Muscle of arm (tissue), 12 donors: ENCODE results near the gene KAT6B. TPM values are rescaled to one million over a fixed set of nuclear protein-coding genes. Genes with fewer than 3 reads are reported as not detected.
A peak's percentile ranks its signal among the peaks of the same experiment; 100 is the strongest.
"Not testable (repeated sequence)": the region's sequence is repeated elsewhere in the genome, so short reads cannot be mapped to it uniquely, and the experiment has no call there.

Source experiments
- DNase-seq: peaks from one replicate; pipeline ENCODE4 v3.0.0-alpha.2; 2013
- polyA plus RNA-seq, 12 donors: library from polyadenylated mRNA; unstranded; fragments of 120-200 nt; gene quantifications; one replicate each; pipeline ENCODE4 v1.2.1, GENCODE V29; 2013; ENCODE audit not compliant: insufficient read length in 12 of 12

KAT6B gene
- polyA plus RNA-seq, 12 donors, result 17.6 to 37.1 (median 19.7) TPM; not detected in 1

DNA sequence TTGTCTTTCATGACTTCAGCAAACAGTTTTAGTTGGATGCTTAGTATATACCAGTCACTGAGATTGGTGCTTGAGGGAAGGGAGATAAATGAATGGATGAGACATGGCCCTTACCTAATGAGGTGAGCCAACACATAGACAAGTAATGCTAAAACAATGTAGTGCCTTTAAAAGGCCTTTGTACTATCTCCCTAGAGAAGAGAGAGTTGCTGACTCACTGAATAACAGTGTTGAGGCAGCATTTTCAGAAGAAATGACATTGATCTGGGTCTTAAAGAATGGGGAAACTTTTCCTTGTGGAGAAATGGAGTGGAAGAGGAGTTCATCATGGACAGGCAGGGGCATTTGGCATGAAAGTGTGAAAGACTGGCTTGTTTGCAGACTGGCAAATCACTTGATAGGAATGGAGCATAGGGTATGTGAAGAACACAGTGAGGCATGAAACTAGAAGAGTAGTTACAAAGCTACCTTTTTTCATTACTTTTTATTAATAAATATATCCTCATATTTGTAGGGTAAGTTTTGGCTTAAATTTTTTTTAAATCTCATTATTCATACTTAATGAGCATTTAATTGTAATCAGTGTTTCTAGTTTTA lies 91.2 kb downstream of the KAT6B start:
- DNase-seq, result no peak

DNA sequence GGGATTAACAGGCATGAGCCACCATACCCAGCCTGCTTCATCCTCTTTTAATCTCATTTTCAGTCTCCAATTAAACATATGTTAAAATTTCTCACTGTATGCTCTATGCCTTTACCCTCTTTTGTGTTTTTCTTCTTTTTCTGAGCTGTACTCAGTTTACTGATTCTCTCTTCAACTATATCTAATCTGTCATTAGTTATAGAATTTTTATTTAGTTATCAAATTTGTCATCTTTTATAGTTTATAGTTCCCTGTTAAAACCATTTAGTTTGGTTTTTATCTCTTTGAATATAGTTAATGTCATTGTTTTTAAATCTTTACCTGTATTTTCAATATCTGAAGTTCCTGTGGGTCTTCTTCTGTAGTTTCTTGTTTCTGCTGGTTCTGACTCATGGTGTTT lies 93.3 kb downstream of the KAT6B start:
- no peak for DNase-seq

DNA sequence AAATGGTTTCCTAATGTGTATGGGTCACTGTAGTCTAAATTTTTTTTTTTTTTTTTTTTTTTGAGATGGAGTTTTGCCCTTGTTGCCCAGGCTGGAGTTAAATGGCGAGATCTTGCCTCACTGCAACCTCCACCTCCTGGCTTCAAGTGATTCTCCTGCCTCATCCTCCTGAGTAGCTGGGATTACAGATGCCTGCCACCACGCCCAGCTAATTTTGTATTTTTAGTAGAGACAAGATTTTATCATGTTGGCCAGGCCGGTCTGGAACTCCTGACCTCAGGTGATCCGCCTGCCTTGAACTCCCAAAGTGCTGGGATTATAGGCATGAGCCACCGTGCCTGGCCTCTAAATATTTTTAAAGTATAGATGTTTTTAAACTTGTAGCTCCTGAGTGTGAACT lies 94.7 kb downstream of the KAT6B start:
- not testable (repeated sequence) for DNase-seq

GRCh38 chr10:74921744-74922143 lies 95.3 kb downstream of the KAT6B start:
- DNase-seq, result no peak

DNA sequence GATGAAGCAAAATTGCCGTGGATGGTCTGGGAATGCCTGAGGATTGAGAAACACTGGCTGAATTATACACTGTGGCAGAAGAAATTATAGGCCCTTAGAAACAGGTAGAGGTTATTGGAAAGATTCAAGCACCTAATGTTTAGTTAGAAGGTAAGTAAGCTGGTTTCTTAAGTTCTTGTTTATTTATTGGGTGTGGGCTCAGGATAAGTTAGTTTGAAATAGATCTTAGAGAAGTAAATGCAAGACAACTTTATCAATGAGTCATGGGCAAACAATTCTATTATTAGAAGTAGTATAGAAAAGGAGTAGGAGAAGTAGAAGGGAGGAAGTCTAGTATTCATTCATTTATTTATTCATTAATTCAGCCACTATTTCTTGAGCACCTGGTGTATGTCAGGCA lies 96.5 kb downstream of the KAT6B start:
- no peak for DNase-seq

- DNase-seq, result no peak
These were observed 97.2 kb downstream of the KAT6B start for GRCh38 chr10:74923556-74923955.

DNA sequence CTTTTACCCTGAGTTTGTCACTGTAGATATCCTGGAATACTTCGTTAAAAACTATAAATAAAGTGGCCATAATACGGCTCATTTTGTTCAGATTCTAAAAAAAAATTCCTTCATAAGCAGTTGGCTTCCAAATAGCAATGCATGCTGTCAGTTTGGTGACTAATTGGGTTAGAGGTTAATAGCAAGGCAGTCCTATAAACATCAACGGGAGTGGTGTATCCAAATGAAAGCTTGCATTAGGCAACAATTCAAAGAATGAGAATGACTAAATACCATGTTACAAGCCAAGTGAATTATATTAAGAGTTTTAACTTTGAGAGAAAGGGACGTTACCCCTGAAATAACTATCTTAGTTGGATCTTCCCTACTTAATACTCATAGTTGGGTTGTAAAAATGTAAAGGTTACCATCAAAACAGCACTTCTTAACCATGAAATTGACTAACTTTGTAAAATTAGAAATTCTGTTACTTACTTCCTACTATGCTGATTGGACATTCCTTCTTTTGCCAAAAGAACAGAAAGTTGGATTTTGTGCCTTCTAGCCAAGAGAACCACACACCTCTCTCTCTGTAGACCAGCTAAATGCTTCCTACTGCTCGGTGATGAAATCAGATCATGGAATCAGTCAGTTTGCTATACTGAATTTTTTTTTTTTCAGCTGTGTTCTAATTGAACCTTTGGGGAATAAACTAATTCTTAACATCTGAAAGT lies 98.0 kb downstream of the KAT6B start:
- no peak for DNase-seq

- DNase-seq, result no peak
These were observed 98.9 kb downstream of the KAT6B start for GRCh38 chr10:74925291-74925690.

- DNase-seq, result no peak
These were observed 99.3 kb downstream of the KAT6B start for GRCh38 chr10:74925708-74926107.

DNA sequence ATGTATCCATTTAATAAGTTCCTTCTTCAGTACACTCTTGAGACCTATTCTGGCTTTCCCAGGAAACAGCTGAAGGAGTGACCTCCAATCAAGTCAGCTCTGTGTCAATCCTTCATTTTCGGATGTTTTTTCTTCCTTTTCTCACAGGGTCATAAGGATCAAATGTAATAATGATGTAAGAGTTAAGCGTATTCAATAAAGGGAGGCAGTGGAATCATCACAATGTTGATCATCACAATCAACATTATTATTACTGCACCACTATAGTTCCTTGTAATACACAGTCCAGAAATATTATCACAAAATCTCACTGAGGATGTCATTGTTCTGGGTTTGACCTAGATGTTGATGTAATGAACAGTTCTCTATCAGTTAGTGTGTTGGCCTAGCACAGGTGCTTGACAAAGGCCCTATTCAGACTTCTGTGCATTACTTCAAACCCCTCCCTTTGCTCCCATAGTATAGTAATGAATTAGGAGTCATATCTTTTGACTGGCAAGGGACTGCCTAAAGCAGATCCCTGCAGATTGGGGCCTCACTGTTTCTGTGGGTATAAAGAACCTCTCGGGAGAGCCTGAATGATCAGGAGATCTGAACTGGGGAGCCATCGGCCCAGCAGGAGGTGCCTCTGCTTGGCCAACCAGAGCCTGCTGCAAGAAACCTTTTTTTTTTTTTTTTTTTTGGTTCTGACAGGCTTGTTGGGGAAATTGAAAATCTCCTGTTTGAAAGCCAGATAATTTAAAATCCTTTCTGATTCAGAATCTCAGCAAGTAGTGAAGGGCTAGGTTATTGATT lies 100.6 kb downstream of the KAT6B start:
- no peak for DNase-seq

- DNase-seq, result no peak
These were observed 101.3 kb downstream of the KAT6B start for GRCh38 chr10:74927701-74928100.

DNA sequence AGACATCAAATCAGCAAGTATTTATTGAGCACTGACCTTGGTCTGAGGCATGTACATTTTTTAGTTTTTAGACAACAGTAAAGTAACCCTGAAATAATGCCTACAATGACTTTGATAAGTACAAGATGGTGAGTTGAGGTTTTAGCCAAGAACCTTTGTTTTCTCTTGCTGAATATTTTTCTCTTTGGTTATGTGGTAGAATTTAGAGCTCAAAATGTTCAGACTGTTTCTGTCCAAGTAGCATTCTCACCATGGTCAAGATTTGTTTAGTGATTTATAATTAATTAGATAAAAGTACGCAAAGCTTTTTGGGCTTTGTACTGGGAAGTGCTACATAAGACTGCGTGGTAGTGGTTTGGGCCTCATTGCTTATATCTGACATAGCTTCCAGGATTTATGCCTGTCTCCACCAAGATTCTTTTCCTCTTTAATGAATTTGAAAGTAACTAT lies 102.4 kb downstream of the KAT6B start:
- DNase-seq, result no peak

- no peak for DNase-seq
These were observed 102.8 kb downstream of the KAT6B start for GRCh38 chr10:74929197-74929596.

- DNase-seq, result no peak
These were observed 104.6 kb downstream of the KAT6B start for GRCh38 chr10:74930965-74931364.

GRCh38 chr10:74932648-74933047 lies 106.2 kb downstream of the KAT6B start:
- DNase-seq, result no peak

DNA sequence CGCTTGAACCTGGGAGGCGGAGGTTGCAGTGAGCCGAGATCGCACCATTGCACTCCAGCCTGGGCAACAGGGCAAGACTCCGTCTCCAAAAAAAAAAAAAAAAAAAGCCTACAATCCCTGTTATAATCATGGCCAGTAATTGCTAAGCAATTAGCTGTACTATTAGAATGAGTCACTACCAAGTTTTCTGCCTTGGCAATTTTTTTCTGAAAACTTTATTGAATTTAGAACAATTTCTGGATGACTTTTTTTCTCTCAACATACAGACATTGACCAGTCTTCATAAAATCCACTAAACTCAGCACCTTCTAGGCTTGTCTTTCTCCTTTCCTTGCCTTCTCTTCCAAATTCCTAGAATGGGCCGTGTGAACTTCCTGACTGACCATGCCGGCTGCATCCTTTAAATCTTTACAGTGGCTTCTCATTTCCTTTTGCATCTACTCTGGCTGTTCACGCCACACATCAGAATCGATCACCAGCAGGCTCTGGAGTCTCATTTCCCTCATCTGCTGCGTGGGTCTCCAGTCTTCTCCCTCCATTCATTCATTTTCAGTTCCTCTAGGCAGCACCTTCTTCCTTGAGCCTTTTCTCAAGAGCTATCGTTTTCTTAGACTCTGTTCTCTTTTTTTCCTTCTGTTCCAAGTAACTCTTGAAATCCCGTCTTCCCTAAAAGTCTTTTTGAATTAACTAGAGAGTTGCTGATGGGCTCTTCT lies 107.9 kb downstream of the KAT6B start:
- no peak for DNase-seq

GRCh38 chr10:74936577-74937265 lies 110.3 kb downstream of the KAT6B start:
- peak; percentile 36 for DNase-seq

GRCh38 chr10:74937266-74937856 lies 111.0 kb downstream of the KAT6B start:
- no peak for DNase-seq

- DNase-seq, result no peak
These were observed 117.8 kb downstream of the KAT6B start for GRCh38 chr10:74944205-74944604.

DNA sequence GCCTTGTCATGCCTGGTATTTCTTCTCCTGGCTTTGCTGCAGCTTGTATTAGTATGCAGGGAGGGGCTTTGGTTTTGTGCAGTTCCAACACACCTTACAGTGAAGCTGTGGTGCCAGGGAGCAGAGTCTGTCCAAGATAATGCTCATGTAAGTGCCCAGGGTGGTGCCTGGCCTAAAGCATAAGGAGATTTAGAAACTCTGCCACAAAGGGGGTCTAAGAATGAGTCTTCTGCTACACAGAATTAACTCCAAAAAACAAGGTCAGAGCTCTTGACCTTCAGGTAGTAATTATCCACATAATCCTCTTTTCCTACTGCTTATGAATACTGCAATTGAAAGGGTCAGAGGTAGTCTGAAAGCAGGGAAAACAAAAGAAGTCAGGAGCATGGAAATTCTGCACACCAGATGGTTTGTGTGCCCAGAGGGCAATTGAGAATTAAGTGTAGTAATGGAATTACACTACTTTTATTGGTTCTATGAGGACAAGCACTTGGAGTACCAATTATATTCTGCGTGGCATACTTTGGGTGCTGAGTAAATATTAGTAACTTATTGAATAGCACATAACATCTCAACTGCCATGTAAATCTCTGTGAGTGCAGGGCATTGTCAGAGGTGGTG lies 121.5 kb downstream of the KAT6B start:
- DNase-seq, result no peak
